ENCODE results near the gene ARL9. TPM values are rescaled to one million over a fixed set of nuclear protein-coding genes. Genes with fewer than 3 reads are reported as not detected.

Gene ARL9
- total and polyA plus RNA-seq, 9 of the 15 experiments (the other 6 are each of a cell fraction or from before 2014, with no cell fraction given), result 0.10 to 0.15 (median 0.11) TPM; not detected in 6

GRCh38 chr4:56532239-56532638, 26.6 kb downstream of the ARL9 start:
- WGBS (ENCODE audit: insufficient coverage, low coverage, missing lambda C conversion rate), result 60% methylated on average over 2 of the region's 2 CpGs
- no peaks in the 10 kb centered on the region for H4K20me1 ChIP-seq (replicated peaks; ENCODE audit: control insufficient read depth, insufficient read depth, low read length)
- 0 out of 4 replicates have a peak overlapping the region, but pooled peaks of 1 of the 2 experiments have one; percentile 1 for H3K9ac ChIP-seq (ENCODE audit: insufficient read depth in 1 of 2, low read depth in 2 of 2, low read length in 2 of 2)
- peaks cover 9 to 17% of the 10 kb centered on the region in 2 experiments for H3K4me1 ChIP-seq (replicated peaks in 1 of 2; ENCODE audit: control insufficient read depth in 2 of 2, insufficient read depth in 2 of 2, low read length in 2 of 2)
- H3K27ac ChIP-seq (ENCODE audit: extremely low read depth, low read depth, low read length), result no peak overlapping the region
- POLR2A ChIA-PET, result interaction anchor here (1.1 kb wide), 1 partner anchor 39 kb away, joined by 4 read pairs; no protein-coding TSS in a partner anchor
- DNase-seq (ENCODE audit: extremely low read depth in 1 of 4, low spot score in 3 of 4) (no peak), FAIRE-seq (no peak), ATAC-seq (no peak)
- TF ChIP-seq ZNF586 (CRISPR knock-in tag; conservative IDR thresholded peaks at IDR 0.05) (no peak), KLF10 (CRISPR knock-in tag; IDR thresholded peaks at IDR 0.05) (no peak), SRSF9 (IDR thresholded peaks at IDR 0.05; ENCODE audit: borderline replicate concordance, low read depth, low read length) (no peak), CTBP1 (IDR thresholded peaks at IDR 0.05; ENCODE audit: borderline replicate concordance) (no peak), HNRNPLL (IDR thresholded peaks at IDR 0.05; ENCODE audit: low read depth, low read length, poor library complexity, severe bottlenecking) (no peak), ZKSCAN1 (IDR thresholded peaks at IDR 0.05; ENCODE audit: low read depth, low read length) (no peak), TGIF2 (CRISPR knock-in tag; IDR thresholded peaks at IDR 0.05) (no peak), MYNN (IDR thresholded peaks at IDR 0.05) (no peak), MYNN (CRISPR knock-in tag; IDR thresholded peaks at IDR 0.05) (no peak), ZNF695 (CRISPR knock-in tag; IDR thresholded peaks at IDR 0.05) (no peak), BHLHE40 (IDR thresholded peaks at IDR 0.05; ENCODE audit: low read length) (no peak), NRF1 (conservative IDR thresholded peaks at IDR 0.05 in 1 of 2, IDR thresholded peaks at IDR 0.05 in 1 of 2) (no peak)
- H3K79me2 ChIP-seq (ENCODE audit: control insufficient read depth, insufficient read depth, low read length), result peaks cover 17% of the 10 kb centered on the region; the same call in 2 of the 3 replicates
- no peak overlapping the region for H2AFZ ChIP-seq (ENCODE audit: low read depth, low read length)
- H3K4me3 ChIP-seq, result no peak overlapping the region
- peak overlapping the region; percentile 99 for H3K4me2 ChIP-seq (ENCODE audit: insufficient read depth, low read length)
- H3K27me3 ChIP-seq (ENCODE audit: control insufficient read depth in 2 of 2, insufficient read depth in 2 of 2, low read length in 2 of 2), result no peaks in the 10 kb centered on the region
- H3K36me3 ChIP-seq (ENCODE audit: control insufficient read depth, insufficient read depth, low read length), result no peaks in the 10 kb centered on the region
- CTCF ChIA-PET (ENCODE audit: low intra/inter-chr PET ratio), result no interaction called here
- no TSS peak for BruUV-seq (replicated peaks)
- H3K9me3 ChIP-seq (replicated peaks; ENCODE audit: control insufficient read depth, insufficient read depth, low read depth, low read length), result no peaks in the 10 kb centered on the region; the same call in 1 of the 2 replicates
- H3K9me1 ChIP-seq (ENCODE audit: control insufficient read depth, insufficient read depth, low read length), result no peaks in the 10 kb centered on the region
- intact Hi-C loops (cut with micrococcal nuclease) (no loop called here), in situ Hi-C loops (cut with MboI) (no loop called here)

All from K562 (cell line).